HepG2 (cell line): ENCODE data around the gene CASP1. TPM values are rescaled to one million over a fixed set of nuclear protein-coding genes. Genes with fewer than 3 reads are reported as not detected.

Experiments used
- CEBPG ChIP-seq: IDR thresholded peaks from 2 replicates; pipeline ENCODE4 v1.6.1; 2016
- EP300 ChIP-seq, 3 experiments: sonication (generic) in 1 of 3; formaldehyde crosslinking in 1 of 3; IDR thresholded peaks; 2 replicates each; pipeline versions ENCODE4 v1.5.1 to v1.6.1; 2011 to 2020; ENCODE audit warnings: low read depth in 2 of 3, low read length in 2 of 3, borderline replicate concordance in 1 of 3, improper control_type of control experiment in 1 of 3, mild to moderate bottlenecking in 1 of 3, missing genetic modification reagents in 1 of 3, moderate library complexity in 1 of 3
- FOXK1 ChIP-seq: sonication (generic); formaldehyde crosslinking; IDR thresholded peaks from 2 replicates; pipeline ENCODE4 v1.4.0; 2020; ENCODE audit warnings: low read depth, missing genetic modification reagents, borderline replicate concordance
- GATAD2A ChIP-seq: IDR thresholded peaks from 2 replicates; pipeline ENCODE4 v1.6.1; 2016
- HMG20A ChIP-seq: IDR thresholded peaks from 2 replicates; pipeline ENCODE4 v1.6.1; 2016; ENCODE audit warnings: borderline replicate concordance
- HNF4A ChIP-seq: sonication (generic); formaldehyde crosslinking; IDR thresholded peaks from 2 replicates; pipeline ENCODE4 v1.4.0; 2020; ENCODE audit warnings: missing genetic modification reagents
- NONO ChIP-seq, 2 experiments: fragments of 450-650 bp in 1 of 2; sonication (generic) in 1 of 2; formaldehyde crosslinking in 1 of 2; IDR thresholded peaks in 1 of 2; conservative IDR thresholded peaks in 1 of 2; 2 replicates each; pipeline versions ENCODE4 v1.6.1 to v1.8.0; 2017 to 2022; ENCODE audit warnings: mild to moderate bottlenecking in 1 of 2, missing genetic modification reagents in 1 of 2, moderate library complexity in 1 of 2
- NR2F6 ChIP-seq, 2 experiments: IDR thresholded peaks; 2 replicates each; pipeline ENCODE4 v1.6.1; 2016; ENCODE audit warnings: antibody characterized with exemption in 1 of 2, mild to moderate bottlenecking in 1 of 2
- XBP1 ChIP-seq: sonication (generic); formaldehyde crosslinking; IDR thresholded peaks from 2 replicates; pipeline ENCODE4 v1.5.0; 2020; ENCODE audit warnings: missing genetic modification reagents
- ZMYM4 ChIP-seq: sonication (generic); formaldehyde crosslinking; IDR thresholded peaks from 2 replicates; pipeline ENCODE4 v1.8.1; 2023; ENCODE audit warnings: mild to moderate bottlenecking, missing genetic modification reagents
- ZNF260 ChIP-seq: sonication (generic); formaldehyde crosslinking; IDR thresholded peaks from 2 replicates; pipeline ENCODE4 v1.4.0; 2020; ENCODE audit warnings: missing genetic modification reagents, low read depth, mild to moderate bottlenecking, borderline replicate concordance
- ZNF430 ChIP-seq: sonication (generic); formaldehyde crosslinking; IDR thresholded peaks from 2 replicates; pipeline ENCODE4 v1.9.0; 2021; ENCODE audit warnings: mild to moderate bottlenecking, missing genetic modification reagents
- ZNF816 ChIP-seq: sonication (generic); formaldehyde crosslinking; IDR thresholded peaks from 2 replicates; pipeline ENCODE4 v1.8.0; 2022; ENCODE audit warnings: missing genetic modification reagents, mild to moderate bottlenecking, borderline replicate concordance
- polyA plus RNA-seq, 8 experiments: library from polyadenylated mRNA; depleted of rRNA in 3 of 8; stranded (reverse) in 7 of 8; unstranded in 1 of 8; fragments of >200 nt; fragmentation: Illumina TruSeq in 4 of 8; extraction: Trizol in 4 of 8; gene quantifications; 2 replicates each; pipeline versions ENCODE4 v1.2.1 to v1.2.3, GENCODE V29; 2011 to 2016; ENCODE audit warnings: low read depth in 4 of 8, missing spikeins in 1 of 8, mixed read lengths in 1 of 8; ENCODE audit not compliant: insufficient read depth in 1 of 8
- total RNA-seq, 5 experiments: library from RNA; depleted of rRNA; stranded (reverse); fragments of >200 nt; fragmentation: Illumina TruSeq; extraction: Trizol; gene quantifications; 2 replicates each; pipeline ENCODE4 v1.2.3, GENCODE V29; 2016; ENCODE audit warnings: low read depth in 1 of 5
- TF ChIP-seq, protein P1 (sequence below): sonication (generic); formaldehyde crosslinking; conservative IDR thresholded peaks from 2 replicates; pipeline ENCODE4 v1.5.0; 2020; ENCODE audit warnings: missing genetic modification reagents
- TF ChIP-seq, protein P2 (sequence below): IDR thresholded peaks from 2 replicates; pipeline ENCODE4 v1.4.0; 2020; ENCODE audit warnings: mild to moderate bottlenecking, missing genetic modification reagents
- TF ChIP-seq, protein P3 (sequence below): sonication (generic); formaldehyde crosslinking; IDR thresholded peaks from 2 replicates; pipeline ENCODE4 v1.4.0; 2020; ENCODE audit warnings: missing genetic modification reagents
- TF ChIP-seq, protein P4 (sequence below): sonication (generic); formaldehyde crosslinking; conservative IDR thresholded peaks from 2 replicates; pipeline ENCODE4 v1.4.0; 2020; ENCODE audit warnings: mild to moderate bottlenecking, missing genetic modification reagents, moderate library complexity
- TF ChIP-seq, protein P5 (sequence below), 2 experiments: fragments of 450-650 bp in 1 of 2; sonication (generic) in 1 of 2; formaldehyde crosslinking; IDR thresholded peaks; 2 replicates each; pipeline versions ENCODE4 v1.5.0 to v1.8.0; 2020 to 2022; ENCODE audit warnings: mild to moderate bottlenecking in 1 of 2, missing genetic modification reagents in 1 of 2

CASP1 gene
- total and polyA plus RNA-seq, 2 of the 13 experiments (the other 11 are each of a cell fraction or from before 2014, with no cell fraction given) = 0.34 to 5.2 TPM

DNA sequence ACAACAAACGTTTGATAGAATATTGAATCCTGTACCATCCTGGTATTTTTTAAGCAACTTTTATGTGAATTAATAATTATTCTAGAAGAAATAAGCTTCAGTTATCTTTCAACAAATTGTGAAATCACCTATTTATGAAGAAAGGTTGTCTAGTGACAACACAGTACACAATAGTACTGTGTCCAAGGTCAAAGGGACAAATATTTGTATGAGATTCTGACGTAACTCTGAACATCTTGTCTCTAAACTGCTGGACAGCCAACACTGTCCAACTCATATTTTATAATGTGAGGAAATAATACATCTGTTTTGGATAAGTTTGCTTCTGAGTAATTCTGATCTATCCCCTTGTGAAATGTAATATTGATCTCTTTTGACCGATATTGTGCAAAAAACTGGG, 30.9 kb downstream of the CASP1 start (continued):
- TF ChIP-seq CEBPG (CRISPR knock-in tag) (peak; percentile 81), ZMYM4 (CRISPR knock-in tag) (peak; percentile 26; the same call in 1 of the 2 replicates), HMG20A (CRISPR knock-in tag) (peak; percentile 78; the same call in 1 of the 2 replicates), NR2F6 (IDR thresholded peaks at IDR 0.05) (peak; percentile 37; the same call in 1 of the 2 replicates), NR2F6 (CRISPR knock-in tag; IDR thresholded peaks at IDR 0.05) (no peak), ZNF430 (CRISPR knock-in tag) (no peak), EP300 (IDR thresholded peaks at IDR 0.05; ENCODE audit: low read depth in 2 of 2, low read length in 2 of 2) (peak in 1 of 2 experiments; percentile 41; a peak in 1 of 4 replicates), EP300 (CRISPR knock-in tag; IDR thresholded peaks at IDR 0.05; ENCODE audit: borderline replicate concordance) (no peak), XBP1 (CRISPR knock-in tag) (no peak), HNF4A (CRISPR knock-in tag) (peak; percentile 56), NONO (IDR thresholded peaks at IDR 0.05) (no peak), NONO (CRISPR knock-in tag; conservative IDR thresholded peaks at IDR 0.05) (no peak), ZNF816 (no peak), FOXK1 (peak; percentile 52; the same call in 1 of the 2 replicates), GATAD2A (CRISPR knock-in tag) (peak; percentile 93), ZNF260 (no peak)
- TF ChIP-seq, protein P1, sequence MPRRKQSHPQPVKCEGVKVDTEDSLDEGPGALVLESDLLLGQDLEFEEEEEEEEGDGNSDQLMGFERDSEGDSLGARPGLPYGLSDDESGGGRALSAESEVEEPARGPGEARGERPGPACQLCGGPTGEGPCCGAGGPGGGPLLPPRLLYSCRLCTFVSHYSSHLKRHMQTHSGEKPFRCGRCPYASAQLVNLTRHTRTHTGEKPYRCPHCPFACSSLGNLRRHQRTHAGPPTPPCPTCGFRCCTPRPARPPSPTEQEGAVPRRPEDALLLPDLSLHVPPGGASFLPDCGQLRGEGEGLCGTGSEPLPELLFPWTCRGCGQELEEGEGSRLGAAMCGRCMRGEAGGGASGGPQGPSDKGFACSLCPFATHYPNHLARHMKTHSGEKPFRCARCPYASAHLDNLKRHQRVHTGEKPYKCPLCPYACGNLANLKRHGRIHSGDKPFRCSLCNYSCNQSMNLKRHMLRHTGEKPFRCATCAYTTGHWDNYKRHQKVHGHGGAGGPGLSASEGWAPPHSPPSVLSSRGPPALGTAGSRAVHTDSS (CRISPR knock-in tag) = no peak
- TF ChIP-seq, protein P2, sequence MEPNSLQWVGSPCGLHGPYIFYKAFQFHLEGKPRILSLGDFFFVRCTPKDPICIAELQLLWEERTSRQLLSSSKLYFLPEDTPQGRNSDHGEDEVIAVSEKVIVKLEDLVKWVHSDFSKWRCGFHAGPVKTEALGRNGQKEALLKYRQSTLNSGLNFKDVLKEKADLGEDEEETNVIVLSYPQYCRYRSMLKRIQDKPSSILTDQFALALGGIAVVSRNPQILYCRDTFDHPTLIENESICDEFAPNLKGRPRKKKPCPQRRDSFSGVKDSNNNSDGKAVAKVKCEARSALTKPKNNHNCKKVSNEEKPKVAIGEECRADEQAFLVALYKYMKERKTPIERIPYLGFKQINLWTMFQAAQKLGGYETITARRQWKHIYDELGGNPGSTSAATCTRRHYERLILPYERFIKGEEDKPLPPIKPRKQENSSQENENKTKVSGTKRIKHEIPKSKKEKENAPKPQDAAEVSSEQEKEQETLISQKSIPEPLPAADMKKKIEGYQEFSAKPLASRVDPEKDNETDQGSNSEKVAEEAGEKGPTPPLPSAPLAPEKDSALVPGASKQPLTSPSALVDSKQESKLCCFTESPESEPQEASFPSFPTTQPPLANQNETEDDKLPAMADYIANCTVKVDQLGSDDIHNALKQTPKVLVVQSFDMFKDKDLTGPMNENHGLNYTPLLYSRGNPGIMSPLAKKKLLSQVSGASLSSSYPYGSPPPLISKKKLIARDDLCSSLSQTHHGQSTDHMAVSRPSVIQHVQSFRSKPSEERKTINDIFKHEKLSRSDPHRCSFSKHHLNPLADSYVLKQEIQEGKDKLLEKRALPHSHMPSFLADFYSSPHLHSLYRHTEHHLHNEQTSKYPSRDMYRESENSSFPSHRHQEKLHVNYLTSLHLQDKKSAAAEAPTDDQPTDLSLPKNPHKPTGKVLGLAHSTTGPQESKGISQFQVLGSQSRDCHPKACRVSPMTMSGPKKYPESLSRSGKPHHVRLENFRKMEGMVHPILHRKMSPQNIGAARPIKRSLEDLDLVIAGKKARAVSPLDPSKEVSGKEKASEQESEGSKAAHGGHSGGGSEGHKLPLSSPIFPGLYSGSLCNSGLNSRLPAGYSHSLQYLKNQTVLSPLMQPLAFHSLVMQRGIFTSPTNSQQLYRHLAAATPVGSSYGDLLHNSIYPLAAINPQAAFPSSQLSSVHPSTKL (CRISPR knock-in tag) = peak; percentile 86
- TF ChIP-seq, protein P3, sequence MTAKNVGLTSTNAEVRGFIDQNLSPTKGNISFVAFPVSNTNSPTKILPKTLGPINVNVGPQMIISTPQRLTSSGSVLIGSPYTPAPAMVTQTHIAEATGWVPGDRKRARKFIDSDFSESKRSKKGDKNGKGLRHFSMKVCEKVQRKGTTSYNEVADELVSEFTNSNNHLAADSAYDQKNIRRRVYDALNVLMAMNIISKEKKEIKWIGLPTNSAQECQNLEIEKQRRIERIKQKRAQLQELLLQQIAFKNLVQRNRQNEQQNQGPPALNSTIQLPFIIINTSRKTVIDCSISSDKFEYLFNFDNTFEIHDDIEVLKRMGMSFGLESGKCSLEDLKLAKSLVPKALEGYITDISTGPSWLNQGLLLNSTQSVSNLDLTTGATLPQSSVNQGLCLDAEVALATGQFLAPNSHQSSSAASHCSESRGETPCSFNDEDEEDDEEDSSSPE = no peak
- TF ChIP-seq, protein P4, sequence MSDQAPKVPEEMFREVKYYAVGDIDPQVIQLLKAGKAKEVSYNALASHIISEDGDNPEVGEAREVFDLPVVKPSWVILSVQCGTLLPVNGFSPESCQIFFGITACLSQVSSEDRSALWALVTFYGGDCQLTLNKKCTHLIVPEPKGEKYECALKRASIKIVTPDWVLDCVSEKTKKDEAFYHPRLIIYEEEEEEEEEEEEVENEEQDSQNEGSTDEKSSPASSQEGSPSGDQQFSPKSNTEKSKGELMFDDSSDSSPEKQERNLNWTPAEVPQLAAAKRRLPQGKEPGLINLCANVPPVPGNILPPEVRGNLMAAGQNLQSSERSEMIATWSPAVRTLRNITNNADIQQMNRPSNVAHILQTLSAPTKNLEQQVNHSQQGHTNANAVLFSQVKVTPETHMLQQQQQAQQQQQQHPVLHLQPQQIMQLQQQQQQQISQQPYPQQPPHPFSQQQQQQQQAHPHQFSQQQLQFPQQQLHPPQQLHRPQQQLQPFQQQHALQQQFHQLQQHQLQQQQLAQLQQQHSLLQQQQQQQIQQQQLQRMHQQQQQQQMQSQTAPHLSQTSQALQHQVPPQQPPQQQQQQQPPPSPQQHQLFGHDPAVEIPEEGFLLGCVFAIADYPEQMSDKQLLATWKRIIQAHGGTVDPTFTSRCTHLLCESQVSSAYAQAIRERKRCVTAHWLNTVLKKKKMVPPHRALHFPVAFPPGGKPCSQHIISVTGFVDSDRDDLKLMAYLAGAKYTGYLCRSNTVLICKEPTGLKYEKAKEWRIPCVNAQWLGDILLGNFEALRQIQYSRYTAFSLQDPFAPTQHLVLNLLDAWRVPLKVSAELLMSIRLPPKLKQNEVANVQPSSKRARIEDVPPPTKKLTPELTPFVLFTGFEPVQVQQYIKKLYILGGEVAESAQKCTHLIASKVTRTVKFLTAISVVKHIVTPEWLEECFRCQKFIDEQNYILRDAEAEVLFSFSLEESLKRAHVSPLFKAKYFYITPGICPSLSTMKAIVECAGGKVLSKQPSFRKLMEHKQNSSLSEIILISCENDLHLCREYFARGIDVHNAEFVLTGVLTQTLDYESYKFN (CRISPR knock-in tag) = peak; percentile 50
- TF ChIP-seq, protein P5, sequence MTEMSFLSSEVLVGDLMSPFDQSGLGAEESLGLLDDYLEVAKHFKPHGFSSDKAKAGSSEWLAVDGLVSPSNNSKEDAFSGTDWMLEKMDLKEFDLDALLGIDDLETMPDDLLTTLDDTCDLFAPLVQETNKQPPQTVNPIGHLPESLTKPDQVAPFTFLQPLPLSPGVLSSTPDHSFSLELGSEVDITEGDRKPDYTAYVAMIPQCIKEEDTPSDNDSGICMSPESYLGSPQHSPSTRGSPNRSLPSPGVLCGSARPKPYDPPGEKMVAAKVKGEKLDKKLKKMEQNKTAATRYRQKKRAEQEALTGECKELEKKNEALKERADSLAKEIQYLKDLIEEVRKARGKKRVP (CRISPR knock-in tag; IDR thresholded peaks at IDR 0.05) = peak in 1 of 2 experiments; percentile 90; a peak in 2 of 4 replicates
